ENCODE results near the gene IRF4.

DNA sequence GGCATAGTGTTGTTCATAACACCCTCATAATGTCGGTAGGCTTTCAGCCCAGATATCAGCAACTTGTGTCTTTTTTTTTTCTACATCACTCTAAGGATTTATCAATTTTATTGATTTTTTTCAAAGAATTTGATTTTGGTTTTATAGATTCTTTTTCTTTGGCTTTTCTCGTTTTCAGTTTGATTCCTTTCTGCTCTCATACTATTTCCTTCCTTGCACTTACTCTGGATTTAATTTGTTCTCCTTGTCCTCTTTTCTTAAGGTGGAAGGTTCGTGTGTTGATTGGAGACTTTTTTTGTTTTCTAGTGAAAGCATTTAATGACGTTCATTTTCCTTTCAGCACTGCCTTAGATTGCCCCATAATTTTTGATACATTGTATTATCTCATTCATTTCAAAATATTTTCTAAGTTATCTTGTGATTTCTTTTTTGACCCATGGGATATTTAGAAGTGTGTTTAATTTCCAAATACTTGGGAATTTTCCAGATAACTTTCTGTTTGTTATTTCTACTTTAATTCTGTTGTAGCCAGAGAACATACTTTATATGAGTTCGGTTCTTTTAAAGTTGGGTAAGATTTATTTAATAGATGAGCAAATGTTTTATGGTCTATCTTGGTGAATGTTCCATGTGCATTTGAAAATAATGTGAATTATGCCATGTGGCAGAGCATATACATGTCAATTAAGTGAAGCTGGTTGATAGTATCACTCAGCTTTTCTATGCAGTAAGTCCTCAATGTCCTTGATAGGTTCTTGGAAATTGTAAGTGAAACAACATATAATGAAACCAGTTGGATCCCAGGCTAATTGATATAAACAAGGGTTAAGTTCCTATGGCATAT, 62.8 kb downstream of the IRF4 start:
- no peak for TF ChIP-seq POLR2AphosphoS5 (IDR thresholded peaks at IDR 0.05; ENCODE audit: low read depth, low read length)
- TF ChIP-seq, protein P1, sequence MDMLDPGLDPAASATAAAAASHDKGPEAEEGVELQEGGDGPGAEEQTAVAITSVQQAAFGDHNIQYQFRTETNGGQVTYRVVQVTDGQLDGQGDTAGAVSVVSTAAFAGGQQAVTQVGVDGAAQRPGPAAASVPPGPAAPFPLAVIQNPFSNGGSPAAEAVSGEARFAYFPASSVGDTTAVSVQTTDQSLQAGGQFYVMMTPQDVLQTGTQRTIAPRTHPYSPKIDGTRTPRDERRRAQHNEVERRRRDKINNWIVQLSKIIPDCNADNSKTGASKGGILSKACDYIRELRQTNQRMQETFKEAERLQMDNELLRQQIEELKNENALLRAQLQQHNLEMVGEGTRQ (IDR thresholded peaks at IDR 0.05; ENCODE audit: borderline replicate concordance, low read depth, low read length): no peak

Data from SK-N-SH (cell line).